ENCODE data around the gene MRPL34. TPM values are rescaled to one million over a fixed set of nuclear protein-coding genes. Genes with fewer than 3 reads are reported as not detected.

MRPL34 gene
- total and polyA plus RNA-seq, 9 of the 15 experiments (the other 6 are each of a cell fraction or from before 2014, with no cell fraction given) = 11.5 to 256 (median 72.5) TPM

DNA sequence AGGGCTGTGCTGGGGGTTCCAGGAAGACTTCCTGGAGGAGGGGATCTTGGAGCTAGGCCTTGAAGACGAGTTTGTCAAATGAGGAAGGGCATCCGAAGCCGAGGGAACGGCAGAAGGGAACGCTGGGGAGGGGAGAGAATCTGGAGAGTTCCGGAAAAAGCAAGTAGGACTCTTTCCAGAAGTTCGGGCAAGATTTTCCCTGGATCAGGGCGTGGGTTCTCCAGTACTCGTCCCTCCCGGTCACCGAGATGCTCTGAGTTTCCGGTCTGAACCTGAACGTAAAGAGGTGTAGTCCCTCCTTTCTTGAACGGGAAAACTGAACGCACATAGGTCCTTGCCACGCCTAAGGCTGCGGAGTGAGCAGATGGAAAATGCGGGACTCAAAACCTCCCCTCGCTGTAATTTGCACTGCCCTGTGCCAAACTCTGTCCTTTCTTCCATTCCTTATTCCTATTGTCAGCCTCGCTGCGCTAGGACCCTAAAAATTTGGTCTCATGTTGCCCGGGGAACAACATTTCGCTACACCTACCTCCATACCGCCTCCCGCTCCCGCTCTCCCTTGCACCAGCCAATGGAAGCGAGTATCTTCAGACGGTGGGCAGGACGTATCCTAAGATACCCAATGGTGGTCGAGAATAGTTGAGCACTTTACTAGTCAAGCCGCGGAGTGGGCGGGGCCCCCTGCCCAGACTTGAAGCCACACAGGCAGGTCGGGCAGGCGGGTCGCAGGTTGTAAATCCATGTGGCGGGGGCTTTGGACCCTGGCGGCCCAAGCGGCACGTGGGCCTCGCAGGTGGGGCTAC lies 31.4 kb downstream of the MRPL34 start, which contains the start of gene GTPBP3 (continued):
- TF ChIP-seq, protein P1, sequence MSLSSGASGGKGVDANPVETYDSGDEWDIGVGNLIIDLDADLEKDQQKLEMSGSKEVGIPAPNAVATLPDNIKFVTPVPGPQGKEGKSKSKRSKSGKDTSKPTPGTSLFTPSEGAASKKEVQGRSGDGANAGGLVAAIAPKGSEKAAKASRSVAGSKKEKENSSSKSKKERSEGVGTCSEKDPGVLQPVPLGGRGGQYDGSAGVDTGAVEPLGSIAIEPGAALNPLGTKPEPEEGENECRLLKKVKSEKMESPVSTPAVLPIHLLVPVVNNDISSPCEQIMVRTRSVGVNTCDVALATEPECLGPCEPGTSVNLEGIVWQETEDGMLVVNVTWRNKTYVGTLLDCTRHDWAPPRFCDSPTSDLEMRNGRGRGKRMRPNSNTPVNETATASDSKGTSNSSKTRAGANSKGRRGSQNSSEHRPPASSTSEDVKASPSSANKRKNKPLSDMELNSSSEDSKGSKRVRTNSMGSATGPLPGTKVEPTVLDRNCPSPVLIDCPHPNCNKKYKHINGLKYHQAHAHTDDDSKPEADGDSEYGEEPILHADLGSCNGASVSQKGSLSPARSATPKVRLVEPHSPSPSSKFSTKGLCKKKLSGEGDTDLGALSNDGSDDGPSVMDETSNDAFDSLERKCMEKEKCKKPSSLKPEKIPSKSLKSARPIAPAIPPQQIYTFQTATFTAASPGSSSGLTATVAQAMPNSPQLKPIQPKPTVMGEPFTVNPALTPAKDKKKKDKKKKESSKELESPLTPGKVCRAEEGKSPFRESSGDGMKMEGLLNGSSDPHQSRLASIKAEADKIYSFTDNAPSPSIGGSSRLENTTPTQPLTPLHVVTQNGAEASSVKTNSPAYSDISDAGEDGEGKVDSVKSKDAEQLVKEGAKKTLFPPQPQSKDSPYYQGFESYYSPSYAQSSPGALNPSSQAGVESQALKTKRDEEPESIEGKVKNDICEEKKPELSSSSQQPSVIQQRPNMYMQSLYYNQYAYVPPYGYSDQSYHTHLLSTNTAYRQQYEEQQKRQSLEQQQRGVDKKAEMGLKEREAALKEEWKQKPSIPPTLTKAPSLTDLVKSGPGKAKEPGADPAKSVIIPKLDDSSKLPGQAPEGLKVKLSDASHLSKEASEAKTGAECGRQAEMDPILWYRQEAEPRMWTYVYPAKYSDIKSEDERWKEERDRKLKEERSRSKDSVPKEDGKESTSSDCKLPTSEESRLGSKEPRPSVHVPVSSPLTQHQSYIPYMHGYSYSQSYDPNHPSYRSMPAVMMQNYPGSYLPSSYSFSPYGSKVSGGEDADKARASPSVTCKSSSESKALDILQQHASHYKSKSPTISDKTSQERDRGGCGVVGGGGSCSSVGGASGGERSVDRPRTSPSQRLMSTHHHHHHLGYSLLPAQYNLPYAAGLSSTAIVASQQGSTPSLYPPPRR (CRISPR knock-in tag; IDR thresholded peaks at IDR 0.05; ENCODE audit: borderline replicate concordance) = no peak
- TF ChIP-seq ZNF239 (CRISPR knock-in tag; IDR thresholded peaks at IDR 0.05) (0 out of 2 replicates have a peak, but pooled peaks have one; percentile 8), TAF1 (IDR thresholded peaks at IDR 0.05; ENCODE audit: control insufficient read depth, extremely low read depth, insufficient read depth, low read length, severe bottlenecking) (peak; percentile 56), MYBL2 (IDR thresholded peaks at IDR 0.05; ENCODE audit: low read depth) (no peak; the same call in 1 of the 2 replicates), MYBL2 (CRISPR knock-in tag; IDR thresholded peaks at IDR 0.05; ENCODE audit: borderline replicate concordance) (no peak), COPS2 (conservative IDR thresholded peaks at IDR 0.05) (no peak), KDM5B (IDR thresholded peaks at IDR 0.05; ENCODE audit: insufficient replicate concordance, low read depth, low read length) (peak; percentile 75), SOX6 (IDR thresholded peaks at IDR 0.05) (peak; percentile 76), ZNF511 (CRISPR knock-in tag; IDR thresholded peaks at IDR 0.05) (peak; percentile 78; the same call in 1 of the 2 replicates), ZNF589 (CRISPR knock-in tag; IDR thresholded peaks at IDR 0.05; ENCODE audit: low read depth) (no peak), SMARCE1 (IDR thresholded peaks at IDR 0.05) (peak; percentile 73; the same call in 1 of the 2 replicates), FOXK1 (CRISPR knock-in tag; IDR thresholded peaks at IDR 0.05; ENCODE audit: borderline replicate concordance) (peak; percentile 78; the same call in 1 of the 2 replicates), ARID1B (IDR thresholded peaks at IDR 0.05) (peak; percentile 51; the same call in 1 of the 2 replicates), TAF9B (IDR thresholded peaks at IDR 0.05; ENCODE audit: partially characterized antibody) (no peak), ZNF780A (CRISPR knock-in tag; IDR thresholded peaks at IDR 0.05) (no peak), MXI1 (IDR thresholded peaks at IDR 0.05; ENCODE audit: low read depth, low read length) (peak; percentile 36; the same call in 1 of the 2 replicates), C11orf30 (IDR thresholded peaks at IDR 0.05; ENCODE audit: low read depth) (peak; percentile 98), FOS (IDR thresholded peaks at IDR 0.05; ENCODE audit: extremely low read depth, insufficient read length) (peak; percentile 94), POLR2H (tag; IDR thresholded peaks at IDR 0.05; ENCODE audit: low read depth) (no peak), ZNF23 (CRISPR knock-in tag; IDR thresholded peaks at IDR 0.05) (no peak)
- TF ChIP-seq, protein P2, sequence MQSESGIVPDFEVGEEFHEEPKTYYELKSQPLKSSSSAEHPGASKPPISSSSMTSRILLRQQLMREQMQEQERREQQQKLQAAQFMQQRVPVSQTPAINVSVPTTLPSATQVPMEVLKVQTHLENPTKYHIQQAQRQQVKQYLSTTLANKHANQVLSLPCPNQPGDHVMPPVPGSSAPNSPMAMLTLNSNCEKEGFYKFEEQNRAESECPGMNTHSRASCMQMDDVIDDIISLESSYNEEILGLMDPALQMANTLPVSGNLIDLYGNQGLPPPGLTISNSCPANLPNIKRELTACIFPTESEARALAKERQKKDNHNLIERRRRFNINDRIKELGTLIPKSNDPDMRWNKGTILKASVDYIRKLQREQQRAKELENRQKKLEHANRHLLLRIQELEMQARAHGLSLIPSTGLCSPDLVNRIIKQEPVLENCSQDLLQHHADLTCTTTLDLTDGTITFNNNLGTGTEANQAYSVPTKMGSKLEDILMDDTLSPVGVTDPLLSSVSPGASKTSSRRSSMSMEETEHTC (IDR thresholded peaks at IDR 0.05) = no peak

All from K562 (cell line).